HCT116 (cell line): ENCODE measurements around the gene COL26A1.
A peak's percentile ranks its signal among the peaks of the same experiment; 100 is the strongest.

Source experiments
- CTCF ChIP-seq, 3 experiments: fragments of 200-600 bp in 1 of 3; sonication (generic) in 1 of 3; IDR thresholded peaks in 2 of 3; conservative IDR thresholded peaks in 1 of 3; 2 replicates each; pipeline ENCODE4 v1.5.1; 2012 to 2017; ENCODE audit warnings: low read depth in 2 of 3, low read length in 2 of 3, antibody characterized with exemption in 1 of 3, borderline replicate concordance in 1 of 3, control low read depth in 1 of 3, mild to moderate bottlenecking in 1 of 3, mixed read lengths in 1 of 3, mixed run types in 1 of 3, moderate library complexity in 1 of 3; ENCODE audit not compliant: insufficient read depth in 1 of 3
- EZH2 ChIP-seq: fragments of 200-600 bp; sonication (generic); IDR thresholded peaks from 2 replicates; pipeline ENCODE4 v1.6.1; 2017; ENCODE audit warnings: antibody characterized with exemption, mixed run types
- POLR2A ChIP-seq: IDR thresholded peaks from 2 replicates; pipeline ENCODE4 v1.7.0; 2011; ENCODE audit warnings: borderline replicate concordance; ENCODE audit not compliant: insufficient read depth, insufficient read length; ENCODE audit errors: extremely low read depth
- POLR2AphosphoS5 ChIP-seq: IDR thresholded peaks from 2 replicates; pipeline ENCODE4 v1.6.1; 2011; ENCODE audit warnings: mild to moderate bottlenecking, low read depth, low read length, moderate library complexity
- RAD21 ChIP-seq: IDR thresholded peaks from 2 replicates; pipeline ENCODE4 v1.6.1; 2012; ENCODE audit warnings: low read depth, mild to moderate bottlenecking
- SIN3A ChIP-seq: IDR thresholded peaks from 2 replicates; pipeline ENCODE4 v1.6.1; 2012; ENCODE audit warnings: low read depth
- ZBTB33 ChIP-seq: IDR thresholded peaks from 2 replicates; pipeline ENCODE4 v1.6.1; 2011; ENCODE audit warnings: mild to moderate bottlenecking, low read length, moderate library complexity; ENCODE audit not compliant: insufficient replicate concordance; ENCODE audit errors: extremely low read depth

GRCh38 chr7:101436857-101437576, 74.3 kb downstream of the COL26A1 start:
- TF ChIP-seq CTCF (IDR thresholded peaks at IDR 0.05 in 2 of 3, conservative IDR thresholded peaks at IDR 0.05 in 1 of 3; ENCODE audit: borderline replicate concordance in 1 of 3, insufficient read depth in 1 of 3, low read depth in 2 of 3, low read length in 2 of 3), result no peak
- no peak for TF ChIP-seq EZH2
- no peak for TF ChIP-seq POLR2A
- TF ChIP-seq SIN3A, result no peak
- no peak for TF ChIP-seq RAD21
- no peak for TF ChIP-seq ZBTB33
- TF ChIP-seq POLR2AphosphoS5, result peak; percentile 55
